NCI-H2196 (cell line): ENCODE results near the gene PXDN.
"Not testable (repeated sequence)": the region's sequence is repeated elsewhere in the genome, so short reads cannot be mapped to it uniquely, and the experiment has no call there.

Experiments
- DNase-seq: peaks from one replicate; lab custom pipeline; 2025; ENCODE audit not compliant: unreplicated experiment; lab: John Stamatoyannopoulos, UW

PXDN gene

DNA sequence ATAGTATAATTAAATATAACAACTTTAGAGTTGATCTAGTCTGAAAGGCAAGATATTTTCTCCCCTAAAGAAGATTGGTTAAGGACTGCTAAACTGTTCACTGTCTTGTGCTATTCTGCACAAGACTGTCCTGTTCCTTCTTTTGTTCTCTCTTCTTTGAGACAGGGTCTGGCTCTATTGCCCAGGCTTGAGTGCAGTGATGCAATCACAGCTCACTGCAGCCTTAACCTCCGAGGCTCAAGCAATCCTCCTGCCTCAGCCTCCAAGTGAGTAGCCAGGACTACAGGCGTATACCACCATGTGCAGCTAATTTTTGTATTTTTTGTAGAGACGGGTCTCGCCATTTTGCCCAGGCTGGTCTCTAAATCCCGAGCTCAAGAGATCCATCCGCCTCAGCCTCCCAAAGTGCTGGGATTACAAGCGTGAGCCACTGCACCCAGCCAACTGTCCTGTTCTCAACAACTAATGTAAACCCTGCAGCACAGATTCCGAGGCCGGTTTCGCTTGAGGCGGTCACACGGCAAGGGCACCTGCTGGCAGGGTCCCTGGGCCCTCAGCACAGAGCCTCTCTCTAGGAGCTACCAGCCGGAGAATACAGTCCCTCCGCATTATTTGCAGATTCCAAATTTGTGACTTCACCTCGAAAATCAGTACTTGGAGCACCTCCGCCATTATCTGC is 16.4 kb downstream of the PXDN start:
- no peak for DNase-seq

GRCh38 chr2:1727101-1727771 is 17.1 kb downstream of the PXDN start:
- no peak for DNase-seq

- no peak for DNase-seq
Observed at GRCh38 chr2:1726558-1726957, 17.8 kb downstream of the PXDN start.

DNA sequence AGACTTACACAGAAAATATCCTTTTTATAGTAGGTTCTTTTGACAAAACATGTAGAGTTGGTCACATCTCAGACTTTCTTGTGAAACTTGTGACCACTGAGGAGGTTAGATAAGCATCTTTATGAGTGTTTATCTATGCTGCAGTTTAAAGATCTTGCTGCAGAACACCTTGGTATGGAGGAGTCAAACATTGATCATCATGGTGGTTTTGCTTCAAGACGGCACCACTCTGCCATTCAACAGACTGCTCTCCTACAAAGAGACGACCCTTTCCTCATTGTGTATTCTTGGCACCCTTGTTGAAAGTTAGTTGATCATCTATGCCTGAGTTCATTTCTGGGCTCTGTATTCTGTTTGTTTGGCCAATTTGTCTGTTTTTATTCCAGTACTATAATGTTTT is 20.0 kb downstream of the PXDN start:
- not testable (repeated sequence) for DNase-seq

DNA sequence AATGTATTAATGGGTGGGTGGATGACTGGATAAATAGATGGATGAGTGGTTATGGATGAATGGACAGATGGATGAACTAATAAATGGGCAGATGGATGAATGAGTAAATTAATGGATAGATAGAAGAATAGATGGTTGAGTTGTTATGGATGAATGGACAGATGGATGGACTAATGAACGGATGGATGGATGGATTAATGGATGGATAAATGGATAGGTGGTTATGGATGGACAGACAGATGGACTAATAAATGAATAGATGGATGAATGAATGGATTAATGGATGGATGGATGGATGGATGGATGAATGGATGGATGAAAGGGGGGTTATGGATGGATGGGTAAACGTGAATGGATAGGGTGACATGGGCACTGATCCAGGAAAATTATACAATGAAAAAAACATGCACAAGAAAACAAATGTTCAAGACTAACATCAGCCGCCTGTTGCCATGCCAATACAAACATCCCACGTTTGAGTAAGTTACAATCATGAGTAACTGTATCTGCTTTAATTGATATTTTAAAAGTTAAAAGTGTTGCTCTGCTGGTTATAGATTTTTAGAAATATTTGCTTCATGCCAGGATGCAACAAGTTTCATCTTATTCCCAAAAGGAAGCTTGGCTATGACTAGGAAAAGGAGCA is 20.8 kb downstream of the PXDN start:
- DNase-seq, result no peak

DNA sequence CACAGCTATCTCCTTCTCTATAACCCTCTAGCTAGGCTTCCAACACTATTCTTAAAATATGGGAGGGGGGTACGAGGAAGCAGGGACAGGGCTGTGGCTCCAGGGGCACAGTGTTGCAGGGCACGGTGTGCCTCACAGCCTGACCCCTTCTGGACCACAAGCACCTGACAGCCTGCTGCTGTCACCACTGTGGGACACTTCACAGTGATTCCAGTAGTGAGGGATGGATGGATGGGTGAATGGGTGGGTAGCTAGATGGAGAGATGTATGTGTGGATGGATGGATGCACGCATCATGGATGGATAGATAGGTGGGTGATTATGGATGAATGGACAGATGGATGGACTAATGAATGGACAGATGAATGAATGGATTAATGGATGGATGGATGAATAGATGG is 21.6 kb downstream of the PXDN start:
- DNase-seq, result no peak

GRCh38 chr2:1721706-1722646 is 22.3 kb downstream of the PXDN start:
- DNase-seq, result no peak

GRCh38 chr2:1718339-1719220 is 25.7 kb downstream of the PXDN start:
- no peak for DNase-seq

GRCh38 chr2:1717113-1717512 is 27.2 kb downstream of the PXDN start:
- DNase-seq, result no peak

DNA sequence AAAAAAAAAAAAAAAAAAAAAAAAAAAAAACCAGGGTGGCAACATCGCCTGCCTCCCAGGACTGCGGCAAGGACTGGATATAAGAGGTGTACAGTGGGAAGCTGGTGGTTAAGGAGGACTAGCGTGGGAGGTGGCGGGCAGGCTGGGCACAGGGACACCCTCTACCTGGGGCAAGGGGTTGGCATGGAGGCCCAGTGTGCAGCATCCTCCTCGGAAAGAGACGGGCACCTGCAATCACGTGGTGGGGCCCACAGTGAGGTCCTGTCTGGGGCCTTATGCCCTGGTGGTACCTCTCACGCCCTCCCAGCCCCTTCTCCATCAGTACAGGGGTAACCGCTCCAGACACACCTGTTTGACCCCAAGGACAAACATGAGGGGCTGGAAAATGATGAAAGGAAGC is 27.9 kb downstream of the PXDN start:
- DNase-seq, result no peak

DNA sequence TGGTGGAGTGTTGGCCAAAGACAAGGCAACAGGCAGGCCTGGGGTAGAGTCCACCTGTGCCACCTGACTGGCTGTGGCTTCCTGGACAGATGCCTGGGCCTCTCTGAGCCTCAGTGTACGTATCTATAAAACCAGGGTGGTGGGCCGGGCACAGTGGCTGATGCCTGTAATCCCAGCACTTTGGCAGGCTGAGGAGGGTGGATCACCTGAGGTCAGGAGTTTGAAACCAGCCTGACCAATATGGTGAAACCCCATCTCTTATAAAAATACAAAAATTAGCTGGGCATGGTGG is 28.4 kb downstream of the PXDN start:
- DNase-seq, result not testable (repeated sequence)

DNA sequence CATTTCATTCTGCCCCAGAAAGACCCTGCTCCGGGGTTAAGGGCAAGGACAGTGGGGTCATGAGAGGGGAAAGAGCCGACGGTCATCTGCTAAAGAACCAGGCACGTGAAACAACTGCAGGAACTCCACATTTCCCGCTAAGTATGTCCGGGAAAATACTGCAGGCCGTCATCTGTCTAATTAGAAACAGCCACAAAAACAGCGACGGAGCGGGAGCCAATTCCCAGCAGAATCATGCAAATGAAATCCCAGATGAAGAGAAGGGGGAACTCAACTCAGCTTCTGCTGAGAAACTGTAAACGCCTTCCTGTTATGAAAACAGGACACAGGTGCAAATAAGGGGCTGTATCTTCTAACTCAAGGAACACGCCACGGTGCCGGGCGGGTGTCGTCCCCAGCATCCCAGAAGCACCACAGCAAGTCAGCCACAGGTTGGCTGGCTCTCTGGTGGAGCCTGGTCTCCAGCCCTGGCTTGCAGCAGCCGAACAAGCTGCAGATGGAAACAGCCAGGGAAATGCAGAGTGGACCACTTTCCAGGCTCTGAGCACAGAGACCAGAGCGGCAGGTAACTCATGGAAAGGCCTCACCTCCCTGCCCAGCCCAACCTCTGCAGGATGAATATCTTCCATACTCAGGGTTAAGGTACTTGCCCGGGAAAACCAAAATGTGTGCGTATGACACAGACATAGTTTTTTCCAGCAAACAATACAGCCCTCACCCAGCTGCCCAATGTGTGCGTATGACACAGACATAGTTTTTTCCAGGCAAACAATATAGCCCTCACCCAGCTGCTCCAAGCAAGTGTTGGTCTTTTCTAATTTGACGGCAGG is 28.9 kb downstream of the PXDN start:
- no peak for DNase-seq

DNA sequence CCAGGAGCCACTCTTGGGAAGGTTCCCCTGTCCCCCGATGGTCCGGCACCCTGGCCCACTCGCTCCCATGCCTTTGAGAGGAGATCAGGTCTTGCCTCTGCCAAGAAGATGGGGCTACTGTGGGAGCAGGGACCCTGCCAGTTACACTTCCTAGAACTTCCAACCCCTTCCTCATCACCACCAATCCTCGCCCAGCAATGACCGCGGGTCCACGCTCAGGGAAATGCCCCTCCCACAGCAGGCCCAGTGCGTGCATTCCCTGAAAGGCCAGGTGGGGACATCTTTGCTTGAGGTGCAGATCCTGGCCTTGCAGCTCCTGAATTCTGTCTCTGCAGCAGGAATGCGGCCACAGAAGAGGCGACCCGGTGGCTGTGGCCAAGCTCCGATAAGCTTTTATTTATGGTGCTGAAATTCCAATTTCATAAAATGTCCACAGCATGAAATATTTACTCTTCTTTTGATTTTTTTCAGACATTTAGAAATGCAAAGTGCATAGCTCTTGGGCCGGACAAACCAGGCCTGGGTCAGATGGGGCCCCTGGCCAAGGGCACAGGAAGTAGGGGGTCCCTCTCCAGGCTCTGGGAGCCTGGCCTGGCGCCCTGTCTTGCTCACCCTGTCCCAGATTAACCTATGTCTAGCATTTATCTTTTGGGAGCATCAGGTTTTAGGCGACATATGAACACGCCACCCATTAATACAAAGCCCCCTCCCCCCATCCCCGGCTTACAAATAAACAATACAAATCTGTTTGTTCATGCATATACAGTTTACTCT is 29.8 kb downstream of the PXDN start:
- no peak for DNase-seq

DNA sequence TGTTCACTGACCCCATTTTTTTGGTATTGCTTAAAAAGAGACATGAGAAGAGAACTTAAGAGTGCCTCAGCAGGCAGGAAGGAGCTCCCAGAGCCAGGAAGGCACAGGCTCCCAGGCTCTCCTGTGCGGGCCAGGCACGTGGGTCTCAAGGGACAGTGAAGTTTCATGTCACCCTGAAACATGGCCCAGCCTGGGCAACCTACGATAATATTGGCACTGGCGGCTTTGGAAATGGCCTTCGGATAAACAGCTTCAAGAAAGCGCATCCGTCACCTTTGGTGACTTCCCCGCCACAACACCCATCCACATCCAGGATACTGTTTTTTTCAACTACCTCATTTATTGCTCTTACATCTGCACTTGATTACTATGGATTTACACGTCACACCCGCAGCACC is 30.5 kb downstream of the PXDN start:
- DNase-seq, result no peak

DNA sequence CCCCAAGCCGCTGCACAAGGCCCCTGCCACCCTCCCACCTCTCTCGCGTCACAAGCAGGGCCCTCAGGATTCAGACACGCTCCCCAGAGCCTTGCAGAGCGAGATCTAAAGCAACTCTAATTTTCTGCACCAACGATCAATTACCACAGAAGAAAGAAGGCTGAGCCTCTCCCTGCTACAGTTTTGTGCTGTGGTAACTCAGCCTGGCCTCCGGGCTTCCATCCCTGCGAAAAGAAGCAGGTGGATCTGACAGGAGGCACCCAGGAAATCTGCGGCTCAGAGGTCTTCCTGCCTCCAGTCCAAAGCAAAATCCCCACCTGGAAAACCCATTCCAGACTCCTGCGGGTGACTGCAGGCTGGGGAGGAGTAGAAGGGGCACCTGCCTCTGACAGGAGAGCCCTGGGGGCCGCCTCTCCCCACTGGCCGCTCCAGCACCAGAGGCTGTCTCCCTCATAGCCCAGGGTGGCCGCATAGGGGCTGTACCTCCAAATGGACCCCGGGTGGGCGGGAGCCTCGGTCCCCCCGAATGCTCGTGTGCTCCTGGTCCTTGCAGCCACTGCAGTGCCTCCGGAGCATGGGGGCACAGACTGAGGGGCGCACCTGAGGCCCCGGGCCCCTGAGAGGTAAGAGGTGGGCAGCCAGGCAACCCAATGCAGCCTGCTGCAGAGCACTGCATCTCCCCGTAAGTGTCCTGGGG is 31.0 kb downstream of the PXDN start:
- DNase-seq, result no peak

DNA sequence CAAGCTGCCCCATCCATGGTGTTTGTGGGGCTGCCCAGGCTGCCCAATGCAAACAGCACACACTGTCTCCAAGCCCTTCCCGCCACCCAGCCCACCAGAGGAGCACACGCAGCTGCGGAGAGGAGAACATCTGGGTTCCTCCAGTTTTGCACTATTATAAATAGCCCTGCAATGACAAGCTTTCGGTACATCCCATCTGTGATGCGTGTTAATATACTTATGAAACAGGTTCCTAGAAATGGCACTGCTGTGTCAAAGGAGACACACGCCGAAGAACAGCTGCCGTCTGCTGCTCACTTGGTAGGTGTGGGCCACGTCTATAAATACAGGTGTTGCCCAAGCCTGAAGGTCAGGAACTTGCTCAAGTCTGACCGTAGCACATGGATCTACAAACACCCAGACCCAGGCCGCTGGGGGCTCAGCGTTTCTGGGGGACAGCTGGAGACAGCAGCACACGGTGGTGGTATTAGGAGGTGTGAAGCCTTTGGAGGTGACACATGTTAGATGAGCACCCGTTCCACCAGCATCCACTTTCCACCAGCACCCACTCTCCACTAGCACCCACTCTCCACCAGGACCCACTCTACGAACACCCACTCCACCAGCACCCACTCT is 34.3 kb downstream of the PXDN start:
- no peak for DNase-seq

- DNase-seq, result no peak
Observed at GRCh38 chr2:1709335-1709605, 35.0 kb downstream of the PXDN start.
